GM21717 (cell line): ENCODE measurements around the gene KDSR.

Experiments used
- ATAC-seq: cut with Tn5 transposase; IDR thresholded peaks from one replicate; pipeline ENCODE4 v1.9.1; 2021; ENCODE audit warnings: mild to moderate bottlenecking, moderate library complexity; ENCODE audit not compliant: unreplicated experiment

KDSR gene

GRCh38 chr18:63367053-63367953 lies at the start of gene KDSR:
Gene KDSR, minus strand, starts transcription at chr18:63367206. Its CDS starts 88 bp downstream, at chr18:63367118.
- peak; percentile 84 for ATAC-seq

GRCh38 chr18:63412953-63413352 lies 45.9 kb upstream of the KDSR start:
- ATAC-seq, result no peak

GRCh38 chr18:63410792-63411191 lies 43.8 kb upstream of the KDSR start:
- ATAC-seq, result no peak

- no peak for ATAC-seq
Measured at GRCh38 chr18:63409301-63409700, 42.3 kb upstream of the KDSR start.

- no peak for ATAC-seq
Measured at GRCh38 chr18:63407734-63408133, 40.7 kb upstream of the KDSR start.

GRCh38 chr18:63405986-63406385 lies 39.0 kb upstream of the KDSR start:
- ATAC-seq, result no peak

GRCh38 chr18:63402246-63403162 lies 35.5 kb upstream of the KDSR start:
- ATAC-seq, result no peak

GRCh38 chr18:63399300-63399699 lies 32.3 kb upstream of the KDSR start:
- ATAC-seq, result no peak

- ATAC-seq, result no peak
Measured at GRCh38 chr18:63397349-63397748, 30.3 kb upstream of the KDSR start.

- no peak for ATAC-seq
Measured at GRCh38 chr18:63395503-63395902, 28.5 kb upstream of the KDSR start.

- no peak for ATAC-seq
Measured at GRCh38 chr18:63394954-63395353, 27.9 kb upstream of the KDSR start.

GRCh38 chr18:63387861-63388260 lies 20.9 kb upstream of the KDSR start:
- no peak for ATAC-seq

GRCh38 chr18:63382843-63383242 lies 15.8 kb upstream of the KDSR start:
- no peak for ATAC-seq

GRCh38 chr18:63379639-63379962 lies 12.6 kb upstream of the KDSR start:
- no peak for ATAC-seq

- peak; percentile 62 for ATAC-seq
Measured at GRCh38 chr18:63378919-63379638, 12.1 kb upstream of the KDSR start.

- ATAC-seq, result no peak
Measured at GRCh38 chr18:63377275-63377980, 10.4 kb upstream of the KDSR start.

- no peak for ATAC-seq
Measured at GRCh38 chr18:63376538-63376937, 9.5 kb upstream of the KDSR start.

- no peak for ATAC-seq
Measured at GRCh38 chr18:63374540-63374939, 7.5 kb upstream of the KDSR start.

GRCh38 chr18:63373161-63373560 lies 6.2 kb upstream of the KDSR start:
- no peak for ATAC-seq

- no peak for ATAC-seq
Measured at GRCh38 chr18:63368611-63369010, 1.6 kb upstream of the KDSR start.
